Muscle layer of colon (tissue), 2 donors: ENCODE results near the gene CTNNBL1.

Experiments
- H3K27ac ChIP-seq: one replicate; pipeline ENCODE4 v1.7.0; 2013; ENCODE audit warnings: low read depth, mild to moderate bottlenecking, low read length, moderate library complexity
- H3K27me3 ChIP-seq, 2 donors: one replicate each; pipeline ENCODE4 v1.7.0; 2013; ENCODE audit warnings: low read length in 2 of 2, mild to moderate bottlenecking in 2 of 2; ENCODE audit not compliant: insufficient read depth in 2 of 2, control insufficient read depth in 1 of 2
- H3K36me3 ChIP-seq: one replicate; pipeline ENCODE4 v1.7.0; 2013; ENCODE audit warnings: mild to moderate bottlenecking, low read length; ENCODE audit not compliant: insufficient read depth
- H3K4me1 ChIP-seq: one replicate; pipeline ENCODE4 v1.7.0; 2013; ENCODE audit warnings: mild to moderate bottlenecking, low read length; ENCODE audit not compliant: insufficient read depth
- H3K4me3 ChIP-seq, 2 donors: one replicate each; pipeline ENCODE4 v1.7.0; 2013; ENCODE audit warnings: low read length in 2 of 2, low read depth in 1 of 2, mild to moderate bottlenecking in 1 of 2, moderate library complexity in 1 of 2
- H3K9ac ChIP-seq: one replicate; pipeline ENCODE4 v1.7.0; 2013; ENCODE audit warnings: low read length
- H3K9me3 ChIP-seq: one replicate; pipeline ENCODE4 v1.7.0; 2013; ENCODE audit warnings: mild to moderate bottlenecking, low read length
- donor health status: abdominal sarcoma.
- donor health status: Adenocarcinoma of cecum.

CTNNBL1 gene

GRCh38 chr20:37773291-37773826, 79.5 kb downstream of the CTNNBL1 start:
- H3K4me1 ChIP-seq: peaks cover 9% of the 10 kb centered on the region
- no peak overlapping the region for H3K4me3 ChIP-seq
- H3K27ac ChIP-seq: no peak overlapping the region
- H3K27me3 ChIP-seq: no peaks in the 10 kb centered on the region
- no peaks in the 10 kb centered on the region for H3K9me3 ChIP-seq
- no peak overlapping the region for H3K9ac ChIP-seq
- peaks cover 6% of the 10 kb centered on the region for H3K36me3 ChIP-seq

GRCh38 chr20:37774156-37774555, 80.3 kb downstream of the CTNNBL1 start:
- Histone ChIP-seq H3K27ac (no peak overlapping the region), H3K4me1 (peaks cover 9% of the 10 kb centered on the region), H3K4me3 (no peak overlapping the region), H3K27me3 (no peaks in the 10 kb centered on the region), H3K9me3 (no peaks in the 10 kb centered on the region), H3K36me3 (peaks cover 6% of the 10 kb centered on the region), H3K9ac (no peak overlapping the region)

GRCh38 chr20:37775200-37775599, 81.4 kb downstream of the CTNNBL1 start:
- no peak overlapping the region for H3K9ac ChIP-seq
- H3K27me3 ChIP-seq: no peaks in the 10 kb centered on the region
- H3K4me3 ChIP-seq: no peak overlapping the region
- H3K4me1 ChIP-seq: peaks cover 9% of the 10 kb centered on the region
- H3K9me3 ChIP-seq: no peaks in the 10 kb centered on the region
- peaks cover 6% of the 10 kb centered on the region for H3K36me3 ChIP-seq
- H3K27ac ChIP-seq: no peak overlapping the region

DNA sequence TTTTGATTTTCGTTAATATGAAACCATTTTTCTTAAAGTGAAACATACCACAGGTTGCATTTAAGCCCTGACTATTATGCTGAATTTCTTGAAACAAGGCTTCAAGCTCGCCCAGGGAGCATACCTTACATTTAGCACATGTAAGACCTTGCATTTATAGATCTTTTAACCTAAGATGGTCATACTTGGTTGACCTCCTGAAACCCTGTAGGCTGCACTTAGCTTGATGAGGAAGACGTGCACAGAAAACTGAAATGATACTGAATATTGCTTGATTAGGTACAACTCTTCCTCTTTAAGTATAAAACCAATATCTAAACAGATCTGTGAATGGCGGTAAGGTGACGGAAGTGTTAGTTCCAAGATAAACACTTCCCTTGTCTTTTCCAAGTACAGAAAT, 82.2 kb downstream of the CTNNBL1 start:
- Histone ChIP-seq H3K9me3 (no peaks in the 10 kb centered on the region), H3K36me3 (peaks cover 6% of the 10 kb centered on the region), H3K27ac (no peak overlapping the region), H3K9ac (no peak overlapping the region), H3K27me3 (no peaks in the 10 kb centered on the region), H3K4me1 (peaks cover 9% of the 10 kb centered on the region), H3K4me3 (no peak overlapping the region)

DNA sequence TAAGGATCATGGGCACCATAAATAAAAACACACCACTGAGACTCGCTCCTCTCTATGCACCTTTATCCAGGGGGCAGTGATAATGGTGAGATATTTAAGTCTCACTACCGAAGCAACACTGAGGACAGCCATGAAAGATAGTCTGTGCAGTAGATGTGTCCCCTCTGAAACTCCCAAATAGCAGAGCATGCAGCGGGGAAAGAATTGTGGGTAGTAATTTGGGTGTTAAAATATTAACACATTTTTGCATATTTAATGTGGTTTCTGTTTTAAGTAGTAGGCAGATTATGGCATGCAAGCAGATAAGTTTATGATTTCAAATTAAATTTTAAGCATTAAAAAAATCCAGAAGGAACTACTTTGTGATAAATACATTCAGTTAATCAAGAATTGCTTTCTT, 82.7 kb downstream of the CTNNBL1 start:
- Histone ChIP-seq H3K9ac (no peak overlapping the region), H3K36me3 (peaks cover 6% of the 10 kb centered on the region), H3K27me3 (no peaks in the 10 kb centered on the region), H3K4me1 (peaks cover 9% of the 10 kb centered on the region), H3K9me3 (no peaks in the 10 kb centered on the region), H3K27ac (no peak overlapping the region), H3K4me3 (no peak overlapping the region)

- Histone ChIP-seq H3K36me3 (peaks cover 6% of the 10 kb centered on the region), H3K4me3 (no peak overlapping the region), H3K9ac (no peak overlapping the region), H3K9me3 (no peaks in the 10 kb centered on the region), H3K4me1 (peaks cover 9% of the 10 kb centered on the region), H3K27ac (no peak overlapping the region), H3K27me3 (no peaks in the 10 kb centered on the region)
These were observed 83.5 kb downstream of the CTNNBL1 start for GRCh38 chr20:37777012-37777950.

DNA sequence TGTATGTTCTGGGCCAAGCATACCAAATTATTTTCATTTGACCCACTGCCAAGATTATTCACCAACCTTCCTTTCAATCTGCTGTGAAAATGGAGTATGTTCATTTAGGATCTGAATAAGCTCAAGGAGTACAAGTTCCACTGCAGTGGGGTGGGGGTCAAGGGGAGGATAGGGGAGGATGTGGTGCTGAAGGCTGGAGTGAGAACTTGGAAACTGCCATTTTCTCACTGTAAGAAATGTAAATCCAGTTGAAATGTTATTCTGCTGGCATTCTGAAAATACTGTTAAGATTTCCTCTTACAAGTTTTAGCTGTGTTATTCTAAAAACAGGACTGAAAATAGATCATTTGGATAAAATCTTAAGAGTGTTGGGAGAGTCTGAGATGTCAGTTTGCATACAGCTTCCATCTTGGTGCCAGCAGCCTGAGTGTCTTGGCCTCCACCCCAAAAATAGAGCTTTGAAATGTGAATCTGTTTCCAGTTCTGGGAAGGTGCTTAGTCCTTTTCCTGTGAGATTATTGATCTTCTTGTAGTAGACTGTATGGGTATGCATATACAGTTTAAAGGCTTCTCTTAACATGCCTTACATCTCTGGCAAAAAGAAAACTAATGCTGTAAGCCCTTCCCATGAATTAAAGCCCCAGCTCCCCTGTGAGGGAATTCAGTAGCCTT, 84.3 kb downstream of the CTNNBL1 start:
- H3K36me3 ChIP-seq: peaks cover 6% of the 10 kb centered on the region
- peaks cover 9% of the 10 kb centered on the region for H3K4me1 ChIP-seq
- no peak overlapping the region for H3K4me3 ChIP-seq
- H3K27ac ChIP-seq: no peak overlapping the region
- H3K27me3 ChIP-seq: no peaks in the 10 kb centered on the region
- H3K9me3 ChIP-seq: no peaks in the 10 kb centered on the region
- H3K9ac ChIP-seq: no peak overlapping the region

DNA sequence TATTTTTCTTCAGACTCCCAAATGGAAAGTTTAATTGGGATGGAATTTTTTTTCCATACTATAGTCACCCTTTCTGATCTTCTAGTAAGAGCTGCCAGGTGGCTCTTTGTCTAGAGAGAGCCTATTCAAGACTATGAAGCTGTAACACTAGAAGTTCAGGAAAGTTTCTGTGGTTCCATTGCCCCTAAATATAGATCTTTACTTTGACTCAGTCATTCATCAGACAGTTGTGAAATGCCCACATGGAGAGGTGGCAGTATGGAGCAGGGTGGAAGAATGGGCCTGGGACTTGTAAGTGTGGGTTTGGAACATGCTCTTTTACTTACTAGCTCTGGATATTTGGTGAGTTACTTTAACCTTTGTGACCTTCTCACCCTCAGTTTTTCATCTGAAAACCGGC, 87.8 kb downstream of the CTNNBL1 start:
- Histone ChIP-seq H3K9me3 (no peaks in the 10 kb centered on the region), H3K4me1 (no peaks in the 10 kb centered on the region), H3K27ac (no peak overlapping the region), H3K27me3 (no peaks in the 10 kb centered on the region), H3K9ac (no peak overlapping the region), H3K36me3 (peaks cover 6% of the 10 kb centered on the region), H3K4me3 (no peak overlapping the region)

- Histone ChIP-seq H3K36me3 (peaks cover 17% of the 10 kb centered on the region), H3K9me3 (no peaks in the 10 kb centered on the region), H3K9ac (no peak overlapping the region), H3K27ac (no peak overlapping the region), H3K4me3 (no peak overlapping the region), H3K4me1 (no peaks in the 10 kb centered on the region), H3K27me3 (no peaks in the 10 kb centered on the region)
These were observed 92.2 kb downstream of the CTNNBL1 start for GRCh38 chr20:37786043-37786442.

GRCh38 chr20:37789408-37789807, 95.6 kb downstream of the CTNNBL1 start:
- Histone ChIP-seq H3K9ac (no peak overlapping the region), H3K4me3 (no peak overlapping the region), H3K9me3 (no peaks in the 10 kb centered on the region), H3K36me3 (peaks cover 17% of the 10 kb centered on the region), H3K4me1 (no peaks in the 10 kb centered on the region), H3K27ac (no peak overlapping the region), H3K27me3 (no peaks in the 10 kb centered on the region)

GRCh38 chr20:37790900-37791299, 97.1 kb downstream of the CTNNBL1 start:
- no peak overlapping the region for H3K27ac ChIP-seq
- no peaks in the 10 kb centered on the region for H3K4me1 ChIP-seq
- no peaks in the 10 kb centered on the region for H3K9me3 ChIP-seq
- no peaks in the 10 kb centered on the region for H3K27me3 ChIP-seq
- H3K9ac ChIP-seq: no peak overlapping the region
- H3K36me3 ChIP-seq: peaks cover 17% of the 10 kb centered on the region
- H3K4me3 ChIP-seq: no peak overlapping the region
